Right cardiac atrium (tissue), 5 donors: ENCODE data around the gene PLEKHA5. TPM values are rescaled to one million over a fixed set of nuclear protein-coding genes. Genes with fewer than 3 reads are reported as not detected.
A peak's percentile ranks its signal among the peaks of the same experiment; 100 is the strongest.
"Not testable (repeated sequence)": the region's sequence is repeated elsewhere in the genome, so short reads cannot be mapped to it uniquely, and the experiment has no call there.

Experiments used
- ATAC-seq, 2 donors: fragments of 200-7000 bp; cut with Tn5 transposase; one replicate each; pipeline versions ENCODE4 v1.8.0 to v1.9.1; 2020; ENCODE audit warnings: moderate library complexity in 2 of 2, mild to moderate bottlenecking in 1 of 2
- DNase-seq, 3 donors: peaks; one replicate each; pipeline ENCODE4 v3.0.0-alpha.2; 2020
- H3K27ac ChIP-seq: one replicate; pipeline ENCODE4 v1.5.1; 2013; ENCODE audit warnings: mild to moderate bottlenecking, low read length, control low read depth, moderate library complexity
- H3K27me3 ChIP-seq: one replicate; pipeline ENCODE4 v1.6.1; 2013; ENCODE audit not compliant: control insufficient read depth, insufficient read depth
- H3K4me1 ChIP-seq: one replicate; pipeline ENCODE4 v1.6.1; 2013; ENCODE audit warnings: low read length; ENCODE audit not compliant: control insufficient read depth, insufficient read depth
- H3K4me3 ChIP-seq: one replicate; pipeline ENCODE4 v1.5.1; 2013; ENCODE audit warnings: low read length, control low read depth
- H3K9me3 ChIP-seq: one replicate; pipeline ENCODE4 v1.6.1; 2013; ENCODE audit warnings: low read length; ENCODE audit not compliant: control insufficient read depth
- WGBS: extraction: QIAGEN DNeasy Blood & Tissue Kit; methylation state at CpG from one replicate; pipeline ENCODE4 v1.1.7; 2013; 5-methylcytosine and 5-hydroxymethylcytosine counted together
- intact Hi-C, 4 donors: fragments of 100-400 bp; cut with DNase I; formaldehyde crosslinking; loops; one replicate each; pipeline versions ENCODE4 v1.11.0 to v1.14.0; 2022 to 2023
- polyA plus RNA-seq: library from polyadenylated mRNA; stranded (reverse); fragments of 200-250 nt; gene quantifications from one replicate; pipeline ENCODE4 v1.2.3, GENCODE V29; 2013
- total RNA-seq, 4 donors: library from RNA; stranded (reverse); fragmentation: NEBNext Ultra II Directional; extraction: Animal tissue kit (Norgen Biotek cat#: 25700); gene quantifications; one replicate each; pipeline ENCODE4 v1.2.1, GENCODE V29; 2021
- donor health status: healthy with polysubstance abuse.
- donor health status: DM: no; HTN: yes; CAD: no.
- donor health status: DM: no; HTN: no; CAD: no.
- donor health status: DM: no; HTN: yes; CAD: no; lungs with severe emphysema.
- donor health status: DM: yes; HTN: yes; CAD: no.

The PLEKHA5 gene
- total and polyA plus RNA-seq, 5 donors = 47.3 to 88.0 (median 66.2) TPM

DNA sequence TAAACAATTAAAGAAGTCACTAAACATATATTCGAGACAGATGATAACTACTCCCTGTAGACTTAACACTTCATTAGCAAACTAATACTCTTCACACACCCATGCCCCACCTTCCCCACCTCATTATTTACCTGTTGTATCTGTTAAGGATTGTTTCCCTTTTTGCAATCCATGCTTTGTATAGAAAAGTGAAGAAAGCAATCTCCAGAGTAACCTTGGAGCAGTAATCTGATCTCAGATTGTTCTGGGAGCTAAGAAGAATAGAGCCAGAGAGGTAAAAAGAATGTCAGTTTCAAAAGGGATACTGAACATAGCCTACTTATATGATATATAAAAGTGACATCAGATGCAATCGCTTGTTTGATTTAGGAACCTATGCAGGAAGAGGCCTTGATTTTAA, 37.4 kb downstream of the PLEKHA5 start:
- intact Hi-C loops = no loop called here
- H3K4me3 ChIP-seq = no peak overlapping the region
- no peak overlapping the region for H3K27ac ChIP-seq
- H3K4me1 ChIP-seq = peaks cover 5% of the 10 kb centered on the region
- ATAC-seq (no peak), DNase-seq (no peak)
- H3K27me3 ChIP-seq = no peaks in the 10 kb centered on the region
- H3K9me3 ChIP-seq = no peaks in the 10 kb centered on the region
- 26% methylated on average over 2 of the region's 2 CpGs for WGBS

DNA sequence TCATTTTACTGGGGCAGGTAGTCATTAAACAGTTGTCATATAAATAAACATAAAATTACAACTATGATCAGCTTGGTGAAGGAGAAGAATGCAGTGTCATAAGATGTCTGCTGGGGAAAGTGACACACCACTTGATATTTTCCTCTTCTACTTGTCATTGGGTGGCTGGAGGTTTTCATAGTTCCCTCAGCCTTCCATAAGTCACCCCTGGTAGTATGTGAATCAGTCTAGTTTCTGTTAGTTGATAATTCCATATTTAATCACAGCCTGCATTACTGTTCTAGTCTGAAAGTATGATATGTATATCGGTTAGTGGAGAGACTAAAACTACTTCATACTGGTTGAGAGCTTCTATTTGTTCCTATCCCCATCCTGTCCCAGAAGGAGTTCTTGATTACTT, 38.2 kb downstream of the PLEKHA5 start:
- H3K27me3 ChIP-seq = no peaks in the 10 kb centered on the region
- 78% methylated on average over 1 of the region's 1 CpG for WGBS
- DNase-seq (no peak), ATAC-seq (no peak)
- no peak overlapping the region for H3K4me3 ChIP-seq
- intact Hi-C loops = no loop called here
- H3K4me1 ChIP-seq = peaks cover 5% of the 10 kb centered on the region
- H3K9me3 ChIP-seq = no peaks in the 10 kb centered on the region
- H3K27ac ChIP-seq = no peak overlapping the region

GRCh38 chr12:19168644-19169043, 39.1 kb downstream of the PLEKHA5 start:
- no peak overlapping the region for H3K27ac ChIP-seq
- peaks cover 5% of the 10 kb centered on the region for H3K4me1 ChIP-seq
- H3K27me3 ChIP-seq = no peaks in the 10 kb centered on the region
- no peak for DNase-seq
- no peak for ATAC-seq
- intact Hi-C loops = no loop called here
- H3K4me3 ChIP-seq = no peak overlapping the region
- no peaks in the 10 kb centered on the region for H3K9me3 ChIP-seq

- Histone ChIP-seq H3K27ac (no peak overlapping the region), H3K4me1 (peaks cover 5% of the 10 kb centered on the region), H3K4me3 (no peak overlapping the region), H3K27me3 (no peaks in the 10 kb centered on the region), H3K9me3 (no peaks in the 10 kb centered on the region)
- ATAC-seq (no peak), DNase-seq (no peak)
- intact Hi-C loops = no loop called here
- WGBS = 76% methylated on average over 1 of the region's 1 CpG
These were observed 39.7 kb downstream of the PLEKHA5 start for GRCh38 chr12:19169222-19169621.

DNA sequence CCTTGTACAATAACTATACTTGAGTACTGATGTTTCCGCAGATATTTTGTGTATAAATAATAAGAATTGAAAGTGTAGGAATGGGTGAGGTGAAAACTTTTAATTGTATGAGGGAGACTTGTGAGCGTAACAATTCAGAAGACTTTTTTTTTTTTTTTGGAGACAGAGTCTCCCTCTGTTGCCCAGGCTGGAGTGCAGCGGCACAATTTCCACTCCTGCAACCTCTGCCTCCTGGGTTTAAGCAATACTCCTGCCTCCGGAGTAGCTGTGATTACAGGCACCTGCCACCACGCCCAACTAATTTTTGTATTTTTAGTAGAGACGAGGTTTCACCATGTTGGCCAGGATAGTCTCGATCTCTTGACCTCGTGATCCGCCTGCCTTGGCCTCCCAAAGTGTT, 40.8 kb downstream of the PLEKHA5 start:
- ATAC-seq, H3K27me3 ChIP-seq, H3K4me1 ChIP-seq, H3K27ac ChIP-seq, DNase-seq, H3K4me3 ChIP-seq, H3K9me3 ChIP-seq, intact Hi-C loops: not testable (repeated sequence)
- WGBS = 93% methylated on average over 9 of the region's 9 CpGs

DNA sequence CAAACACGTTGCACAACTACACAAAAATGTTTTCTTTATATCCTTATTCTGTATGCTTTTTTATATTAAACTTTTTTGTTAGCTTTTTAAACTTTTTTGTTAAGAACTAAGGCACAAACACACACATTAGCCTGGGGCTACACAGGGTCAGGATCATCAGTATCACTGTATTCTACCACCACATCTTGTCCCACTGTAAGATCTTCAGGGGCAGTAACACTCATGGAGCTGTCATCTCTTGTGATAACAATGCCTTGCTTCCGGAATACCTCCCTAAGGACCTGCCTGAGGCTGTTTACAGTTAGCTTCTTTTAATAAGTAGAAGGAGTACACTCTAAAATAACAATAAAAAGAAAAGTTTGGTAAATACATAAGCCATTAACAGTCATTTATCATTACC, 42.2 kb downstream of the PLEKHA5 start:
- intact Hi-C loops = no loop called here
- 57% methylated on average over 2 of the region's 2 CpGs for WGBS
- no peak for DNase-seq

GRCh38 chr12:19177754-19178153, 48.2 kb downstream of the PLEKHA5 start:
- Histone ChIP-seq H3K4me3 (no peak overlapping the region), H3K4me1 (peaks cover 2% of the 10 kb centered on the region), H3K27me3 (no peaks in the 10 kb centered on the region), H3K9me3 (no peaks in the 10 kb centered on the region), H3K27ac (no peak overlapping the region)
- ATAC-seq (no peak), DNase-seq (no peak)
- WGBS = 54% methylated on average over 3 of the region's 3 CpGs
- intact Hi-C loops = no loop called here

More for the DNA sequence above, 42.2 kb downstream of the PLEKHA5 start:
- Histone ChIP-seq H3K9me3 (no peaks in the 10 kb centered on the region), H3K27me3 (no peaks in the 10 kb centered on the region), H3K4me1 (no peaks in the 10 kb centered on the region), H3K27ac (no peak overlapping the region), H3K4me3 (no peak overlapping the region)
- ATAC-seq = no peak

GRCh38 chr12:19179986-19180385, 50.5 kb downstream of the PLEKHA5 start:
- H3K4me1 ChIP-seq = peaks cover 3% of the 10 kb centered on the region
- intact Hi-C loops = loop anchor here (10.0 kb wide), 4 partner anchors 45 to 755 kb away; no protein-coding TSS in a partner anchor

DNA sequence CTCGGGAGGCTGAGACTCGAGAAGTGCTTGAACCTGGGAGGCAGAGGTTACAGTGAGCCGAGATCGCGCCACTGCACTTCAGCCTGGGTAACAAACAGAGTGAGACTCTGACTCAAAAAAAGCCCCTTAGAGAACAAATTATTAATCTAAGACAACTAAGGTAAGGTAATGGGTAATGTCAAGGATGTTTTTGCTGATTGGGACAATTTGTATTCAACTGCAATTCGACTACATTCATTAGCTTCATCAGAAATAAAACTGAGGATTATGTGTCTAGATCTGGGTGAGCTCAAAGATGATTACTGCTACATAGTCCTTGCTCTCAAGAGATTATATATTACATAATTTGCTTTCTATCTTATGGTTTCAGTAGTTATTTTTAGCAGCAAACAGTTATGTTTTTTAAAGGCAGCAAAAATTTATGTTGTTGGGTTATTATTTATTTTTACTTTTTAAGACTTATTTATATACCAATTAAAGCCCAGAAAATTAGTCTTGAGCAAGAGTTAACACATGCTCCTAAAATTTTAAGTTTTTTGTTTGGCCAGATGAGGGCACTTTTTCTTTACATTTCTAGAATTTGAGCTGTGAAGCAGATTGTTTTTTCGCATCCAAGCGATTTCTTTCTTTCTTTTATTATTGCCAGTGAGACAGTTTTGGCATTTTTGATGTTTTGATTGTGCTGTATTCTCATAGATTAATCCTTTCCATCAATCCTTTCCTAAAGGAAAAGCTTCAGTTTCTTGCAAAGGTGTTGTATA, 52.3 kb downstream of the PLEKHA5 start:
- WGBS = 74% methylated on average over 8 of the region's 8 CpGs
- DNase-seq (peak in 2 of 3 donors; percentile 11 to 27), ATAC-seq (no peak)
- peaks cover 3% of the 10 kb centered on the region for H3K4me1 ChIP-seq
- intact Hi-C loops = loop anchor here (10.0 kb wide), 4 partner anchors 47 to 757 kb away; no protein-coding TSS in a partner anchor
- no peaks in the 10 kb centered on the region for H3K27me3 ChIP-seq
- H3K9me3 ChIP-seq = no peaks in the 10 kb centered on the region
- no peak overlapping the region for H3K4me3 ChIP-seq
- H3K27ac ChIP-seq = no peak overlapping the region

More at GRCh38 chr12:19179986-19180385, 50.5 kb downstream of the PLEKHA5 start:
- H3K27ac ChIP-seq = no peak overlapping the region
- 81% methylated on average over 4 of the region's 4 CpGs for WGBS
- H3K4me3 ChIP-seq = no peak overlapping the region
- H3K9me3 ChIP-seq = no peaks in the 10 kb centered on the region
- DNase-seq (no peak), ATAC-seq (no peak)
- H3K27me3 ChIP-seq = no peaks in the 10 kb centered on the region

DNA sequence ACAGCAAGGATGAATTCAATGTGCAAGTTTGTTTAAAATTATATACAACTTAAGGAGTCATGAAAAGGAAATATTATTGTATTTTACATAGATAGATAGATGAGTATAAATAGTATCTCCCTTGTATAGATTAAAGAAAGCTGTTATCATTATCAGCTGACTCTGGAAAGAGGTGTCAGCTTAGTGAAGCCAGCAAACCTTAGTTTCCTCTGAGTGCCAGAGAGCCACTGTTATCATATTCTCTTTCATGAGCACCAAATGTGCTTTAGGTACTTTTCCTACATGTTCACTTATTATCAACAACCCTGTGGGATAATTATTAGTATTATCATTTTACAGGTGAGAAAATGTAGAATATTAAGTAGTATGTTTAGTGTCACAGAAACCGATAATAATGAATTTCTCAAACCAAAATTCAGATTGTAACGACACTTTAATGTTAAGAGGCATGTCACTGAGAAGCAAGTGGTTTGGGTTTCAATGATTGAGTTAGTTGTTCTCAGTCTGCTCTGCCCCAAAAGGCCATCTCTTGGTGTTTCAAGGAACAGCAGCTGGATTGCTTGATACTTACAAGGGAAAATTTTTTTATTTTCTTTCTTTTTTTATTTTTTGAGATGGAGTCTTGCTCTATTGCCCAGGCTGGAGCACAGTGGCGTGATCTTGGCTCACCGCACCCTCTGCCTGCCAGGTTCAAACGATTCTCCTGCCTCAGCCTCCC, 53.7 kb downstream of the PLEKHA5 start:
- no peak overlapping the region for H3K4me3 ChIP-seq
- H3K4me1 ChIP-seq = peaks cover 3% of the 10 kb centered on the region
- H3K9me3 ChIP-seq = no peaks in the 10 kb centered on the region
- H3K27me3 ChIP-seq = no peaks in the 10 kb centered on the region
- 79% methylated on average over 5 of the region's 5 CpGs for WGBS
- peak overlapping the region; percentile 45 for H3K27ac ChIP-seq
- DNase-seq (peak in 1 of 3 donors; percentile 9), ATAC-seq (peak in 1 of 2 donors; percentile 41)
- intact Hi-C loops = loop anchor here (10.0 kb wide), 4 partner anchors 48 to 758 kb away; no protein-coding TSS in a partner anchor

DNA sequence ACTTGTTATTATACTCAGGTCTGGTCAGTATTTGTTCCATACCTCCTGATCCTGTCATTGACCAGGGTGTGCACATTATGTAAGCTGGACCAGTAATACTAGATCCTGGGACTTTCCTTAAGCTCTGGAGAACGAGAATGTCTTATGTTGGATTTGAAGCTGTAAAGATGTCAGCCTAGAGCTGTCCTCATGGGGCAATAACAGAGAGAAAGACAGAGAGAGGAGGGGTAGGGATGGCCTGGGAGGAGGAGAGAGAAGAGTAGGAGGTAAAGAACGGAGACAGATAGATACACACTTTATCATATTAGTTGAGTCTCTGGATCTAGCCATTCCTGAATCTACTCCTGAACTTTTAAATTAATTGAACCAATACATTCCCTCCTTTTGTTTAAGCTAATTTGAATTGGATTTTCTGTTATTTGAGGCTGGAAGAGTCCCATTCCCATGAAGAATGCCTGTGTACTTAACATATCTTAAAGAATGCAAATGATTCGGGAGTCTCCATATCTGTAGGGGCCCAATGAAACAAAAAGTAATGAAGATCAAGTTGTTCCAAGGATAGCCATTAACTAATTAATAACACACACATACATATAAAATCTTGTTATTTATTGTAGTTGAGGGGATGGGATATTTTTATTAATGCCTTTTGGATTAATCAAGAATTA, 55.9 kb downstream of the PLEKHA5 start:
- Histone ChIP-seq H3K27me3 (no peaks in the 10 kb centered on the region), H3K4me3 (no peak overlapping the region), H3K4me1 (peaks cover 3% of the 10 kb centered on the region), H3K9me3 (no peaks in the 10 kb centered on the region), H3K27ac (peak overlapping the region; percentile 53)
- DNase-seq (no peak), ATAC-seq (no peak)
- intact Hi-C loops = loop anchor here (5.0 to 10.0 kb wide), 6 partner anchors 51 to 761 kb away; no protein-coding TSS in a partner anchor
- 56% methylated on average over 3 of the region's 3 CpGs for WGBS
